ENCODE data around the gene MRPL39.

Gene MRPL39

GRCh38 chr21:25536752-25537151, 70.5 kb downstream of the MRPL39 start:
- DNase-seq (ENCODE audit: low read depth), result no peak

GRCh38 chr21:25535849-25536248, 71.4 kb downstream of the MRPL39 start:
- no peak for DNase-seq (ENCODE audit: low read depth)
